ENCODE measurements around the gene ZNF37A.

The ZNF37A gene

DNA sequence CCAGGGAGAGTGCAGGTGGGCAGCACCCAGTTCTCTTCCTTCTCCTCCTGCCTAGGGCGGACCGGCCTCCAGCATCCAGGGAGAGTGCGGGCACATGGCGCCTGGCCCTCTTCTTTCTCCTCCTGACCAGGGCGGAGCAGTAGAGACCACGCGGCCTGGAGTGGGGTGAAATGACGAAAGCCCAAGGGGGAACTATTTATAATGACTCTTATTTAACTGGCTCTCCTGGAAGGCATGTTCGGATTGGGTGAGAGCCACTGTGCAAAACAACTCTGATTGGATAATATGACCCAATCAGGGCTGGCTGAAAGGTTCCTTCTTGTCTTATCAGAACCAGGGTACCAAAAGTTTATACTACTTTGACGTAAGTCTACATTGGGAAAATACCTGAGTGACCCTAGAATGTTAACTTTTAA, 63.1 kb downstream of the ZNF37A start:
- no peak for DNase-seq (ENCODE audit: extremely low read depth, insufficient read length)
- TF ChIP-seq, protein P1, sequence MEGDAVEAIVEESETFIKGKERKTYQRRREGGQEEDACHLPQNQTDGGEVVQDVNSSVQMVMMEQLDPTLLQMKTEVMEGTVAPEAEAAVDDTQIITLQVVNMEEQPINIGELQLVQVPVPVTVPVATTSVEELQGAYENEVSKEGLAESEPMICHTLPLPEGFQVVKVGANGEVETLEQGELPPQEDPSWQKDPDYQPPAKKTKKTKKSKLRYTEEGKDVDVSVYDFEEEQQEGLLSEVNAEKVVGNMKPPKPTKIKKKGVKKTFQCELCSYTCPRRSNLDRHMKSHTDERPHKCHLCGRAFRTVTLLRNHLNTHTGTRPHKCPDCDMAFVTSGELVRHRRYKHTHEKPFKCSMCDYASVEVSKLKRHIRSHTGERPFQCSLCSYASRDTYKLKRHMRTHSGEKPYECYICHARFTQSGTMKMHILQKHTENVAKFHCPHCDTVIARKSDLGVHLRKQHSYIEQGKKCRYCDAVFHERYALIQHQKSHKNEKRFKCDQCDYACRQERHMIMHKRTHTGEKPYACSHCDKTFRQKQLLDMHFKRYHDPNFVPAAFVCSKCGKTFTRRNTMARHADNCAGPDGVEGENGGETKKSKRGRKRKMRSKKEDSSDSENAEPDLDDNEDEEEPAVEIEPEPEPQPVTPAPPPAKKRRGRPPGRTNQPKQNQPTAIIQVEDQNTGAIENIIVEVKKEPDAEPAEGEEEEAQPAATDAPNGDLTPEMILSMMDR (IDR thresholded peaks at IDR 0.05; ENCODE audit: insufficient read depth, low read length, poor library complexity, severe bottlenecking), result no peak
- no peak overlapping the region for H3K4me3 ChIP-seq (replicated peaks; ENCODE audit: low read depth, low read length)
- H3K27me3 ChIP-seq (replicated peaks; ENCODE audit: control insufficient read depth, insufficient read depth, low read length), result no peaks in the 10 kb centered on the region
- no peaks in the 10 kb centered on the region for H3K36me3 ChIP-seq (ENCODE audit: control insufficient read depth, insufficient read depth, low read length)

DNA sequence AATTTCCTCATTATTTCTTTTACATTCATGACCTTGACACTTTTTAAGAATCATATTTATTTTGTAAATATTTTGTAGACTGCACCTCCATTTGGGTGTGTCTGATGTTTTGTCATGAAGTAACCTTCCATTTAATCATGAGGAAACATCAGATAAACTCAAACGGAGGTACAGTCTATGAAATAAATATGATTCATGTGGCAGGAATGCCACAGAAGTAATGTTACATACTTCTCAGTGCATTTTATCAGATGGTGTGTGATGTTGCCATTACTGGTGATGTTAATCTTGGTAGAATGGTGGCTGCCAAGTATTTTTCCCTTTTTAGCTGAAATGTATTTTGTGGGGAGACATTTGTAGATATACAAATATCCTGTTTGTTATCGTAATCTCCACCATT, 64.9 kb downstream of the ZNF37A start:
- DNase-seq (ENCODE audit: extremely low read depth, insufficient read length), result no peak
- H3K36me3 ChIP-seq (ENCODE audit: control insufficient read depth, insufficient read depth, low read length), result no peaks in the 10 kb centered on the region
- H3K27me3 ChIP-seq (replicated peaks; ENCODE audit: control insufficient read depth, insufficient read depth, low read length), result no peaks in the 10 kb centered on the region
- no peak overlapping the region for H3K4me3 ChIP-seq (replicated peaks; ENCODE audit: low read depth, low read length)
- TF ChIP-seq, protein P1 (IDR thresholded peaks at IDR 0.05; ENCODE audit: insufficient read depth, low read length, poor library complexity, severe bottlenecking), result no peak

DNA sequence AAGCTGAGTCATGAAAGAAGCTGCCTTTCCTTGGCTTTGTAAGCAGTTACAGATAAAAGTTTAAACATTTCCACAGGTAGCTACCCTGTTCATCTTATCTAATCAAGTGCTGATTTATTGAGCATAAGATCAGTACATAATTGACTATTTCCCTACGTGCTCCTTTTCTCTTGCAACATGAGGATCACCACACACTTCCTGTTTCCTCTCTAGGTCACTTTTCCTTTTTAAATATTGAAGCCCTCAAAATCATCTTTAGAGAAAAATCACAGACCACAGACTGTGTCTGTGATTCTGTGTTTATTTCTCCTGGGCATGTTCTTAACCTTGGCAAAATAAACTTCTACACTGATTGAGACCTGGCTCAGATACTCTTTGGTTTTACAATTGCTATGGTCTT, 69.5 kb downstream of the ZNF37A start:
- no peaks in the 10 kb centered on the region for H3K27me3 ChIP-seq (replicated peaks; ENCODE audit: control insufficient read depth, insufficient read depth, low read length)
- TF ChIP-seq, protein P1 (IDR thresholded peaks at IDR 0.05; ENCODE audit: insufficient read depth, low read length, poor library complexity, severe bottlenecking), result no peak
- no peak overlapping the region for H3K4me3 ChIP-seq (replicated peaks; ENCODE audit: low read depth, low read length)
- H3K36me3 ChIP-seq (ENCODE audit: control insufficient read depth, insufficient read depth, low read length), result no peaks in the 10 kb centered on the region
- no peak for DNase-seq (ENCODE audit: extremely low read depth, insufficient read length)

DNA sequence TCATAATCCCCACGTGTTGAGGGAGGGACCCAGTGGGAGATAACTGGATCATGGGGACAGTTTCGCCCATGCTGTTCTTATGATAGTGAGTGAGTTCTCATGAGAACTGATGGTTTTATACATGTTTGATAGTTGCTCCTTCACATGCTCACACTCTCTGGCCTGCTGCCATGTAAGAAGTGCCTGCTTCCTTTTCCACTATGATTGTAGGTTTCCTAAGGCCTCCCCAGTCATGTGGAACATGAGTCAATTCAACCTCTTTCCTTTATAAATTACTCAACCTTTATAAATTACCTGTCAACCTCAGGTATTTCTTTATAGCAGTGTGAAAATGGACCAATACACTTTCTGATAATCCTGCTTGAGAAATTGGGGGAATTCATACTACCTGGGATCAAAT, 80.2 kb downstream of the ZNF37A start:
- no peak for DNase-seq (ENCODE audit: extremely low read depth, insufficient read length)
- H3K4me3 ChIP-seq (replicated peaks; ENCODE audit: low read depth, low read length), result no peak overlapping the region
- TF ChIP-seq, protein P1 (IDR thresholded peaks at IDR 0.05; ENCODE audit: insufficient read depth, low read length, poor library complexity, severe bottlenecking), result no peak

DNA sequence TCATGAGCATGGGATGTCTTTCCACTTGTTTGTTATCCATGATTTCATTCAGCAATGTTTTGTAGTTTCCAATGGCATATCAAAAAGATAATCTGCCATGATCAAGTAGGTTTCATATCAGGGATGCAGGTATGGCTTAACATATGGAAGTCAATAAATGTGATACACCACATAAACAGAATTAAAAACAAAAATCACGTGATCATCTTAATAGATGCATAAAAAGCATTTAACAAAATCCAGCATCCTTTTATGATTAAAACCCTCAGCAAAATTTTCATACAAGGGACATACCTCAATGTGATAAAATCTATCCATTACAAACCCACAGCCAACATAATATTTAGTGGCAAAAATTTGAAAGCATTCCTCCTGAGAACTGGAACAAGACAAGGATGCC, 90.3 kb downstream of the ZNF37A start:
- Histone ChIP-seq H3K36me3 (ENCODE audit: control insufficient read depth, insufficient read depth, low read length) (no peaks in the 10 kb centered on the region), H3K27me3 (replicated peaks; ENCODE audit: control insufficient read depth, insufficient read depth, low read length) (no peaks in the 10 kb centered on the region), H3K4me3 (replicated peaks; ENCODE audit: low read depth, low read length) (no peak overlapping the region)
- DNase-seq (ENCODE audit: extremely low read depth, insufficient read length), result no peak
- TF ChIP-seq, protein P1 (IDR thresholded peaks at IDR 0.05; ENCODE audit: insufficient read depth, low read length, poor library complexity, severe bottlenecking), result no peak

More for the DNA sequence above, 80.2 kb downstream of the ZNF37A start:
- Histone ChIP-seq H3K27me3 (replicated peaks; ENCODE audit: control insufficient read depth, insufficient read depth, low read length) (no peaks in the 10 kb centered on the region), H3K36me3 (ENCODE audit: control insufficient read depth, insufficient read depth, low read length) (no peaks in the 10 kb centered on the region)

All from GM06990 (cell line).